ENCODE measurements around the gene SIX1.

- no peak for TF ChIP-seq CTCF (IDR thresholded peaks at IDR 0.05)
- TF ChIP-seq EP300 (IDR thresholded peaks at IDR 0.05), result no peak
- TF ChIP-seq POLR2A (IDR thresholded peaks at IDR 0.05; ENCODE audit: low read depth), result no peak
Measured at GRCh38 chr14:60691383-60692113, 42.3 kb upstream of the SIX1 start.

Data from esophagus muscularis mucosa (tissue), 4 donors.